Sigmoid colon (tissue), 7 donors: ENCODE measurements around the gene GMDS. TPM values are rescaled to one million over a fixed set of nuclear protein-coding genes. Genes with fewer than 3 reads are reported as not detected.

Experiments
- DNase-seq: peaks from one replicate; pipeline ENCODE4 v3.0.0-alpha.2; 2019
- H3K27ac ChIP-seq, 4 donors: fragments of 200-600 bp; sonication (generic); one replicate each; pipeline ENCODE4 v1.5.1; 2016 to 2019; ENCODE audit warnings: mild to moderate bottlenecking in 1 of 4
- H3K27me3 ChIP-seq, 3 donors: fragments of 200-600 bp; sonication (generic); one replicate each; pipeline ENCODE4 v1.5.1; 2019; ENCODE audit warnings: mild to moderate bottlenecking in 1 of 3
- H3K36me3 ChIP-seq, 4 donors: fragments of 200-600 bp; sonication (generic); one replicate each; pipeline ENCODE4 v1.5.1; 2016 to 2019
- H3K4me1 ChIP-seq, 4 donors: fragments of 200-600 bp; sonication (generic); one replicate each; pipeline ENCODE4 v1.5.1; 2017 to 2019
- H3K4me3 ChIP-seq, 4 donors: fragments of 200-600 bp; sonication (generic); one replicate each; pipeline ENCODE4 v1.5.1; 2017 to 2019; ENCODE audit warnings: mild to moderate bottlenecking in 2 of 4, moderate library complexity in 1 of 4
- H3K9me3 ChIP-seq, 4 donors: fragments of 200-600 bp in 3 of 4; sonication (generic) in 3 of 4; one replicate each; pipeline versions ENCODE4 v1.5.1 to v1.6.1; 2013 to 2019
- EP300 ChIP-seq, 4 donors: sonication (generic); formaldehyde crosslinking; IDR thresholded peaks; one replicate each; pipeline ENCODE4 v1.6.1; 2017; ENCODE audit warnings: antibody characterized with exemption in 4 of 4
- POLR2A ChIP-seq, 2 donors: fragments of 450-650 bp; IDR thresholded peaks; one replicate each; pipeline ENCODE4 v1.6.1; 2016; ENCODE audit warnings: antibody characterized with exemption in 2 of 2, mild to moderate bottlenecking in 2 of 2, moderate library complexity in 2 of 2
- POLR2AphosphoS5 ChIP-seq, 4 donors: sonication (generic); formaldehyde crosslinking; IDR thresholded peaks; one replicate each; pipeline ENCODE4 v1.6.1; 2017; ENCODE audit warnings: antibody characterized with exemption in 4 of 4
- WGBS, 2 donors: extraction: QIAGEN DNeasy Blood & Tissue Kit; methylation state at CpG; one replicate each; pipeline ENCODE4 v1.1.7; 2013; 5-methylcytosine and 5-hydroxymethylcytosine counted together
- intact Hi-C: fragments of 100-400 bp; cut with DNase I; formaldehyde crosslinking; loops from one replicate; pipeline ENCODE4 v1.15.1; 2023
- polyA plus RNA-seq, 3 donors: library from polyadenylated mRNA; stranded (reverse); fragments of 200-250 nt; gene quantifications; one replicate each; pipeline ENCODE4 v1.2.3, GENCODE V29; 2013
- total RNA-seq, 4 donors: library from RNA; depleted of rRNA; stranded (reverse); fragments of >200 nt; gene quantifications; one replicate each; pipeline ENCODE4 v1.1.0, GENCODE V29; 2016
- TF ChIP-seq, protein P1 (sequence below), 4 experiments: fragments of 450-650 bp in 3 of 4; fragments of 200-600 bp in 1 of 4; IDR thresholded peaks; one replicate each; pipeline ENCODE4 v1.5.1; 2016 to 2019; ENCODE audit warnings: antibody characterized with exemption in 4 of 4, mild to moderate bottlenecking in 3 of 4, moderate library complexity in 2 of 4
- donor health status: healthy with polysubstance abuse.
- donor health status: Bipolar disorder and iron deficiency.
- donor health status: healthy.

The GMDS gene
- total and polyA plus RNA-seq, 7 donors: 3.1 to 173 (median 9.4) TPM

GRCh38 chr6:1617466-1618310, 627.7 kb downstream of the GMDS start:
- Histone ChIP-seq H3K9me3 (no peaks in the 10 kb centered on the region), H3K36me3 (no peaks in the 10 kb centered on the region), H3K27ac (peak overlapping the region in 1 of 4 donors; percentile 51), H3K4me1 (peaks cover 0 to 31% (median 27%) of the 10 kb centered on the region in 4 donors), H3K4me3 (no peak overlapping the region), H3K27me3 (peaks cover 53 to 100% (median 97%) of the 10 kb centered on the region in 3 donors)
- WGBS, 2 donors: 82 to 88% methylated on average over 21 of the region's 21 CpGs
- intact Hi-C loops: no loop called here
- TF ChIP-seq POLR2AphosphoS5 (IDR thresholded peaks at IDR 0.05) (no peak), POLR2A (IDR thresholded peaks at IDR 0.05) (no peak), EP300 (IDR thresholded peaks at IDR 0.05) (no peak)
- TF ChIP-seq, protein P1, sequence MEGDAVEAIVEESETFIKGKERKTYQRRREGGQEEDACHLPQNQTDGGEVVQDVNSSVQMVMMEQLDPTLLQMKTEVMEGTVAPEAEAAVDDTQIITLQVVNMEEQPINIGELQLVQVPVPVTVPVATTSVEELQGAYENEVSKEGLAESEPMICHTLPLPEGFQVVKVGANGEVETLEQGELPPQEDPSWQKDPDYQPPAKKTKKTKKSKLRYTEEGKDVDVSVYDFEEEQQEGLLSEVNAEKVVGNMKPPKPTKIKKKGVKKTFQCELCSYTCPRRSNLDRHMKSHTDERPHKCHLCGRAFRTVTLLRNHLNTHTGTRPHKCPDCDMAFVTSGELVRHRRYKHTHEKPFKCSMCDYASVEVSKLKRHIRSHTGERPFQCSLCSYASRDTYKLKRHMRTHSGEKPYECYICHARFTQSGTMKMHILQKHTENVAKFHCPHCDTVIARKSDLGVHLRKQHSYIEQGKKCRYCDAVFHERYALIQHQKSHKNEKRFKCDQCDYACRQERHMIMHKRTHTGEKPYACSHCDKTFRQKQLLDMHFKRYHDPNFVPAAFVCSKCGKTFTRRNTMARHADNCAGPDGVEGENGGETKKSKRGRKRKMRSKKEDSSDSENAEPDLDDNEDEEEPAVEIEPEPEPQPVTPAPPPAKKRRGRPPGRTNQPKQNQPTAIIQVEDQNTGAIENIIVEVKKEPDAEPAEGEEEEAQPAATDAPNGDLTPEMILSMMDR (IDR thresholded peaks at IDR 0.05): no peak
- DNase-seq: no peak

GRCh38 chr6:1616701-1617463, 628.5 kb downstream of the GMDS start:
- H3K27ac ChIP-seq: peak overlapping the region in 1 of 4 donors; percentile 51
- H3K36me3 ChIP-seq: no peaks in the 10 kb centered on the region
- H3K27me3 ChIP-seq: peaks cover 58 to 100% (median 97%) of the 10 kb centered on the region in 3 donors
- no peaks in the 10 kb centered on the region for H3K9me3 ChIP-seq
- H3K4me1 ChIP-seq: peaks cover 0 to 40% (median 32%) of the 10 kb centered on the region in 4 donors
- WGBS, 2 donors: 75 to 79% methylated on average over 11 of the region's 11 CpGs
- intact Hi-C loops: no loop called here
- TF ChIP-seq EP300 (IDR thresholded peaks at IDR 0.05) (no peak), POLR2AphosphoS5 (IDR thresholded peaks at IDR 0.05) (no peak), POLR2A (IDR thresholded peaks at IDR 0.05) (no peak)
- DNase-seq: no peak
- H3K4me3 ChIP-seq: no peak overlapping the region

GRCh38 chr6:1615853-1616420, 629.5 kb downstream of the GMDS start:
- Histone ChIP-seq H3K36me3 (no peaks in the 10 kb centered on the region), H3K9me3 (no peaks in the 10 kb centered on the region), H3K27ac (peak overlapping the region in 1 of 4 donors; percentile 97), H3K4me1 (peaks cover 0 to 47% (median 39%) of the 10 kb centered on the region in 4 donors), H3K27me3 (peaks cover 65 to 100% (median 96%) of the 10 kb centered on the region in 3 donors), H3K4me3 (no peak overlapping the region)
- TF ChIP-seq POLR2A (IDR thresholded peaks at IDR 0.05) (no peak), EP300 (IDR thresholded peaks at IDR 0.05) (no peak)
- TF ChIP-seq, protein P1 (IDR thresholded peaks at IDR 0.05): no peak
- DNase-seq: no peak
- intact Hi-C loops: no loop called here
- WGBS, 2 donors: 80 to 88% methylated on average over 10 of the region's 10 CpGs

GRCh38 chr6:1615151-1615852, 630.1 kb downstream of the GMDS start:
- no peaks in the 10 kb centered on the region for H3K36me3 ChIP-seq
- H3K9me3 ChIP-seq: no peaks in the 10 kb centered on the region
- H3K4me1 ChIP-seq: peaks cover 0 to 53% (median 42%) of the 10 kb centered on the region in 4 donors
- H3K27ac ChIP-seq: peak overlapping the region in 1 of 4 donors; percentile 97
- H3K4me3 ChIP-seq: peak overlapping the region in 1 of 4 donors; percentile 18
- 52 to 79% methylated on average over 50 of the region's 50 CpGs for WGBS, 2 donors
- DNase-seq: no peak
- peaks cover 65 to 100% (median 95%) of the 10 kb centered on the region in 3 donors for H3K27me3 ChIP-seq
- intact Hi-C loops: no loop called here
- TF ChIP-seq POLR2AphosphoS5 (IDR thresholded peaks at IDR 0.05) (no peak), EP300 (IDR thresholded peaks at IDR 0.05) (no peak), POLR2A (IDR thresholded peaks at IDR 0.05) (no peak)
- TF ChIP-seq, protein P1 (IDR thresholded peaks at IDR 0.05): no peak
